COLO668 (cell line): ENCODE measurements around the gene SOAT1.
"Not testable (repeated sequence)": the region's sequence is repeated elsewhere in the genome, so short reads cannot be mapped to it uniquely, and the experiment has no call there.

Experiments
- DNase-seq: peaks from one replicate; lab custom pipeline; 2025; ENCODE audit not compliant: unreplicated experiment; lab: John Stamatoyannopoulos, UW

SOAT1 gene

GRCh38 chr1:179293340-179294327 lies at the start of gene SOAT1:
SOAT1 (plus strand) TSS chr1:179293797; CDS start chr1:179302685, 8,888 bp downstream.
- peak; percentile 98 for DNase-seq

DNA sequence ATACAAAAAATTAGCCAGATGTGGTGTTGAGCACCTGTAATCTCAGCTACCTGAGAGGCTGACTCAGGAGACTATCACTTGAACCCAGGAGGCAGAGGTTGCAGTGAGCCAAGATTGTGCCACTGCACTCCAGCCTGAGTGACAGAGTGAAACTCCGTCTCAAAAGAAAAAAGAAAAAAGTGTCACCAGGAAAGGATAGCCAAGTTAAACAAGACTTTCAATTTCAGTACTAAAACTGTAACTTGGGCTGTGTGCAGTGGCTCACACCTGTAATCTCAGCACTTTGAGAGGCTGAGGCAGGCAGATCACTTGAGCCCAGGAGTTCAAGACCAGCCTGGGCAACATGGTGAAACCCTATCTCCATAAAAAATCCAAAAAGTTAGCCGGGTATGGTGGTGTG lies 48.2 kb upstream of the SOAT1 start:
- DNase-seq, result not testable (repeated sequence)

- DNase-seq, result no peak
Observed at GRCh38 chr1:179247923-179248322, 45.7 kb upstream of the SOAT1 start.

- no peak for DNase-seq
Observed at GRCh38 chr1:179251675-179252074, 41.9 kb upstream of the SOAT1 start.

GRCh38 chr1:179252606-179253005 lies 41.0 kb upstream of the SOAT1 start:
- DNase-seq, result no peak

- no peak for DNase-seq
Observed at GRCh38 chr1:179253286-179253972, 40.2 kb upstream of the SOAT1 start.

GRCh38 chr1:179262183-179262582 lies 31.4 kb upstream of the SOAT1 start:
- no peak for DNase-seq

DNA sequence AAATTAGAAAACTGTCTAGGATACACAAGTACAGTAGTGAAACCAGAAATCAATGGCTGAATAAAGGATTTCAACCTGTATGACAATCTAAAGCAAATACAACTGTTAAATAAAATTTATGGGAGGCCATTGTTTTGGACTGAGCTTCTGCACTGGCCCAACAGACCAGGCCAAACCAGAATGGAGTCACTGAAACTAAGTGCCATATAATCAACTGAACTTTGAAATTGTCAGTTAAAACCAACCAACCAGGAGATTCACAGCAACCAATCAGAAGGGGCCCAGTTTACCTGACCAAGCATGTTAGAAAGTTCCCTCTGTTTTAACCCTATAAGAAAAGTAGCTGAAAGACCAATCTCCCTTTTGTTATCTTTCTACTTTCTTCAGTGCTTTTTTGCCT lies 30.5 kb upstream of the SOAT1 start:
- no peak for DNase-seq

DNA sequence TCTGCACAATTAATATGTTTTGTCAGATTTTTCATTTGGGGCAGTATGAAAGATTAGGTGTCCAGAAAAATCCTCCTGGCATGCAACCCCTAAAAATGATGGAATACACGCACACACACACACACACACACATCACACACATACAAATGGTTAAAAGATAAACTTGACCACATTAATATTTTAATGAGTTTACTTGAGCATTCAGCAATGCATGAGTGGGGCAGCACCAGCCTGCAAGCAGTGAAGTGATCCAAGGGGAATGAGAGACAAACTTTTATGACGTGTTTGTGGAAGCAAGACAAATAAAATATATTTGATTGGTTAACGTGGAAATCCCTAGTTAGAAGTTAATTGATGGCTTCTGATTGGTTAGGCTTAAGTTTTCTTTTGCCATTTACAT lies 29.1 kb upstream of the SOAT1 start:
- no peak for DNase-seq

- no peak for DNase-seq
Observed at GRCh38 chr1:179269071-179269470, 24.5 kb upstream of the SOAT1 start.

DNA sequence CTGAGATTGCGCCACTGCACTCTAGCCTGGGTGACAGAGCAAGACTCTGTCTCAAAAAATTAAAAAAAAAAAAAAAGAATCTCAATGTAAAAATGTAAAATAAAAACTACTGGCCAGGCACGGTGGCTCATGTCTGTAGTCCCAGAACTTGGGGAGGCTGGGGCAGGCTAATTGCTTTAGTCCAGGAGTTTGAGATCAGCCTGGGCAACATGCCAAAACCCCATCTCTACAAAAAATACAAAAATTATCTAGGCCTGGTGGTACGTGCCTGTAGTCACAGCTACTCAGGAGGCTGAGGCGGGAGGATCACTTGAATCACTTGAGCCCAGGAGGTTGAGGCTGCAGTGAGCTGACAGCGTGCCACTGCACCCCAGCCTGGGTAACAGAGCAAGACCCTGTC lies 19.2 kb upstream of the SOAT1 start:
- DNase-seq, result not testable (repeated sequence)

DNA sequence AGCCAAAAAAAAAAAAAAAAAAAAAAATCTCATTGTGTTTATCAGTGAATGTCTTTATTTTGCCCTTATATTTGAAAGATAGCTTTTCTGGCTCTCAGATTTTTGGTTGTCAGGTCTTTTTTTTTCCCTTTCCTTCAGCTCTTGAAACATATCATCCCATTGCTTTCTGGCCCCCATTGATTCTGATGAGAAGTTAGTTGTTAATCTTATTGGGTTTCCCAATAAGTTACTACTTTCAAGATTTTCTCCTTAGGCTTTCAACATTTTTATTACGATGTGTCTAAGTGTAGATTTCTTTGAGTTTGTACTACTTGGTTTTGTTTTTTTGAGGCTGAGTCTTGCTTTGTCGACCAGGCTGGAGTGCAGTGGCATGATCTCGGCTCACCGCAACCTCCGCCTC lies 14.7 kb upstream of the SOAT1 start:
- no peak for DNase-seq

DNA sequence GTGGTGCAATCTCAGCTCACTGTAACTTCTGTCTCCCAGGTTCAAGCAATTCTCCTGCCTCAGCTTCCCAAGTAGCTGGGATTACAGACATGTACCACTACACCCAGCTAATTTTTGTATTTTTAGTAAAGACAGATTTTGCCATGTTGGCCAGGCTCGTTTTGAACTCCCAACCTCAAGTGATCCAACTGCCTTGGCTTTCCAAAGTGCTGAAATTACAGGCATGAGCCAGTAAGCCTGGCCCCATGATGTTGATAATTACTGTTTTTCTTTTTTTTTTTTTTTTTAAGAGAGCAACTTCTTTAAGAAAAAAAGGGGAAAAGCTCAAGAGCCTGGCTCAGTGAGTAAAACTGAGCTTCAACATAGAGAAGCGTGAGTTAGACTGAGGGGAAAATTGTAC lies 9.6 kb upstream of the SOAT1 start:
- no peak for DNase-seq

GRCh38 chr1:179287946-179288345 lies 5.7 kb upstream of the SOAT1 start:
- no peak for DNase-seq

- DNase-seq, result no peak
Observed at GRCh38 chr1:179288977-179289376, 4.6 kb upstream of the SOAT1 start.

GRCh38 chr1:179295164-179295755 lies 1.7 kb downstream of the SOAT1 start:
- no peak for DNase-seq

DNA sequence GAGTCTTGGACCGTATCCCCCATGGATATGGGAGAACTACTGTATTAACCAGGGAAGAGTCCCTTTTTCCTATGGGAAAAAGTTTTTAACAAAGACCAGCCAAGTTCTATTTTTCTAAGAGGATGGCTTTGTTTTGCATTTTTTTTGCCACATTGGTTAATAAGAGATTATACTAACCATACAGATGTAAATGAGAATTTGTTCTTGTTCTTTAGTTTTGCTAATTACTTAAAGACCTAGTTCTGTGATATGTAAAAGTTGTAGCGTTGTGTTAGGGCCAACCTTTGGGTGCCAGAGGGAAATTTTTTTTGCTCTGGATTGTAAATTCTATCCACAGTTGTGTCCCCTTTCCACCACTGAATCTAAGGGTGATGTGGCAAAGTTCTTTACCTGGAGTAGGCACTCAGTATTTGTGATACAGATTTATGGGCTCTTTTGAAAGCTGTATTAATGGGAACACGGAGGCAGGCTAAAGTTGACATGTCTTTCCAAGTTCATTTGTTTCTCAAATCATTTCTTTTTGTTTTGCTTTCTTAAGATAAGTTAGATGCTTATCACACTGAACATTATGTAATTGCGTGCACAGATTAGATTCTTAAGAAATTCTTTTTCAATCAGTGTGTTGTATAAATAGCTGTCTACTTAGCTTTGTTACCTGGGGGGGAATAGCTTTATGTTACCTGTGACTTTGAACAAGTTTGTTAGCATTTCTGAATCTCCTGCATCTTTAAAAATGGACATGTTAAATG lies 2.9 kb downstream of the SOAT1 start:
- no peak for DNase-seq

- no peak for DNase-seq
Observed at GRCh38 chr1:179297105-179297378, 3.4 kb downstream of the SOAT1 start.

- DNase-seq, result no peak
Observed at GRCh38 chr1:179298952-179299351, 5.4 kb downstream of the SOAT1 start.

DNA sequence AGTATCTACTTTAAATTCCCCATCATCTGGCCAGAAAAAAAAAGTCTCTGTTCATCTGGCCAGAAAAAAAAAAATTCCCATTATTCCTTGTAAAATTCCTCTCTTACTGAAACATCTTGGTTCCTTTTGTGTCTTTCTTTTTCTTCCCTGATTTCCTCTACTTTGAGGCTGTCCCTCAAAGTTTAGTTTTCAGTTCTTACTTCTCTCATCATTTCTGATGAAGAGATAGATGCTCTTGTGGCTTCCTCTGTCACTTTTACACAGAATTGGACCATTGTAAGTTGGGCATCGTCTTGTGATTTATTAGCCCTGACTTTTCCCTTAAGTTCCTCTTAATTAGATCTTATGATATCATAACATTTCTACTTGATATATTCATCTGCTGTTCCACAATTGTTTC lies 6.5 kb downstream of the SOAT1 start:
- DNase-seq, result no peak

DNA sequence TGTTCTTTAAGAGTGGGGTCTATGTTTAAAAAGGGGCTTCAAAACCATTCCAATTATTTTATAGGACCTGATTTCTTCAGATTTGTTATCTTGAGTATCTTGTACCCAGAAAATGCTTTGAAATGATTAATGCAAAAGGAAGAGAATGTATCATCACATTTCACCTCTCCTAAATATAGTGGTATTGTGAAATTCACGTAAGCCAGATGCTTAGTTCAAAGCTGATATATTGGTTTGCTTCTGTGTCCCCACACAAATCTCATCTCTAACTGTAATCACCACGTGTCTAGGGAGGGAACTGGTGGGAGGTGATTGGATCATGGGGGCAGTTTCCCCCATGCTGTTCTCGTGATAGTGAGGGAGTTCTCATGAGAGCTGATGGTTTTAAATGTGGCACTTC lies 8.5 kb downstream of the SOAT1 start:
- no peak for DNase-seq
